ENCODE measurements around the gene SLC12A7. TPM values are rescaled to one million over a fixed set of nuclear protein-coding genes. Genes with fewer than 3 reads are reported as not detected.

The SLC12A7 gene
- total RNA-seq, 2 donors from 2014 or later: 27.6 to 138 TPM

- 94% methylated on average over 17 of the region's 19 CpGs for WGBS
- Histone ChIP-seq H3K36me3 (no peaks in the 10 kb centered on the region), H3K27me3 (replicated peaks; ENCODE audit: insufficient read depth) (no peaks in the 10 kb centered on the region), H3K27ac (no peak overlapping the region), H3K9me3 (no peaks in the 10 kb centered on the region), H3K4me1 (replicated peaks) (no peaks in the 10 kb centered on the region), H3K4me3 (no peak overlapping the region)
- TF ChIP-seq CTCF (IDR thresholded peaks at IDR 0.05) (no peak), POLR2A (IDR thresholded peaks at IDR 0.05) (no peak), POLR2AphosphoS5 (IDR thresholded peaks at IDR 0.05) (no peak)
- intact Hi-C loops (cut with DNase I): no loop called here
- DNase-seq (ENCODE audit: low spot score): no peak
These were observed 34.8 kb downstream of the SLC12A7 start for GRCh38 chr5:1077026-1077425.

- Histone ChIP-seq H3K36me3 (no peaks in the 10 kb centered on the region), H3K27ac (no peak overlapping the region), H3K27me3 (replicated peaks; ENCODE audit: insufficient read depth) (no peaks in the 10 kb centered on the region), H3K4me3 (no peak overlapping the region), H3K9me3 (no peaks in the 10 kb centered on the region), H3K4me1 (replicated peaks) (no peaks in the 10 kb centered on the region)
- TF ChIP-seq CTCF (IDR thresholded peaks at IDR 0.05) (no peak), POLR2AphosphoS5 (IDR thresholded peaks at IDR 0.05) (no peak), POLR2A (IDR thresholded peaks at IDR 0.05) (no peak)
- intact Hi-C loops (cut with DNase I): no loop called here
- DNase-seq (ENCODE audit: low spot score): no peak
- WGBS: 92% methylated on average over 17 of the region's 17 CpGs
These were observed 35.5 kb downstream of the SLC12A7 start for GRCh38 chr5:1076406-1076805.

- TF ChIP-seq POLR2AphosphoS5 (IDR thresholded peaks at IDR 0.05) (no peak), CTCF (IDR thresholded peaks at IDR 0.05) (no peak), POLR2A (IDR thresholded peaks at IDR 0.05) (no peak)
- no peak for DNase-seq (ENCODE audit: low spot score)
- 97% methylated on average over 10 of the region's 17 CpGs for WGBS
- no peak overlapping the region for H3K27ac ChIP-seq
- no peaks in the 10 kb centered on the region for H3K36me3 ChIP-seq
- no peak overlapping the region for H3K4me3 ChIP-seq
- no peaks in the 10 kb centered on the region for H3K27me3 ChIP-seq (replicated peaks; ENCODE audit: insufficient read depth)
- intact Hi-C loops (cut with DNase I): no loop called here
- no peaks in the 10 kb centered on the region for H3K4me1 ChIP-seq (replicated peaks)
- H3K9me3 ChIP-seq: no peaks in the 10 kb centered on the region
These were observed 35.9 kb downstream of the SLC12A7 start for GRCh38 chr5:1075931-1076330.

- 86% methylated on average over 10 of the region's 10 CpGs for WGBS
- TF ChIP-seq POLR2A (IDR thresholded peaks at IDR 0.05): no peak
- no peak for TF ChIP-seq CTCF (IDR thresholded peaks at IDR 0.05)
- no peak for TF ChIP-seq POLR2AphosphoS5 (IDR thresholded peaks at IDR 0.05)
- no peaks in the 10 kb centered on the region for H3K27me3 ChIP-seq (replicated peaks; ENCODE audit: insufficient read depth)
- no peak for DNase-seq (ENCODE audit: low spot score)
- intact Hi-C loops (cut with DNase I): no loop called here
- H3K4me3 ChIP-seq: no peak overlapping the region
- H3K36me3 ChIP-seq: no peaks in the 10 kb centered on the region
- no peaks in the 10 kb centered on the region for H3K4me1 ChIP-seq (replicated peaks)
- H3K27ac ChIP-seq: no peak overlapping the region
- H3K9me3 ChIP-seq: no peaks in the 10 kb centered on the region
These were observed 36.3 kb downstream of the SLC12A7 start for GRCh38 chr5:1075555-1075881.

- 82% methylated on average over 40 of the region's 40 CpGs for WGBS
- H3K9me3 ChIP-seq: no peaks in the 10 kb centered on the region
- no peaks in the 10 kb centered on the region for H3K27me3 ChIP-seq (replicated peaks; ENCODE audit: insufficient read depth)
- no peaks in the 10 kb centered on the region for H3K4me1 ChIP-seq (replicated peaks)
- no peaks in the 10 kb centered on the region for H3K36me3 ChIP-seq
- no peak for TF ChIP-seq POLR2A (IDR thresholded peaks at IDR 0.05)
- no peak for TF ChIP-seq CTCF (IDR thresholded peaks at IDR 0.05)
- TF ChIP-seq POLR2AphosphoS5 (IDR thresholded peaks at IDR 0.05): no peak
- no peak overlapping the region for H3K27ac ChIP-seq
- DNase-seq (ENCODE audit: low spot score): no peak
- intact Hi-C loops (cut with DNase I): no loop called here
- H3K4me3 ChIP-seq: no peak overlapping the region
These were observed 36.9 kb downstream of the SLC12A7 start for GRCh38 chr5:1074816-1075554.
